Limb (tissue), 2 donors: Measurements from ENCODE around the gene RNF126.
"Not testable (repeated sequence)": the region's sequence is repeated elsewhere in the genome, so short reads cannot be mapped to it uniquely, and the experiment has no call there.

ENCODE experiments used
- DNase-seq, 2 donors: peaks; one replicate each; pipeline ENCODE4 v3.0.0-alpha.2; 2016; ENCODE audit errors: extremely low spot score in 2 of 2

Gene RNF126

DNA sequence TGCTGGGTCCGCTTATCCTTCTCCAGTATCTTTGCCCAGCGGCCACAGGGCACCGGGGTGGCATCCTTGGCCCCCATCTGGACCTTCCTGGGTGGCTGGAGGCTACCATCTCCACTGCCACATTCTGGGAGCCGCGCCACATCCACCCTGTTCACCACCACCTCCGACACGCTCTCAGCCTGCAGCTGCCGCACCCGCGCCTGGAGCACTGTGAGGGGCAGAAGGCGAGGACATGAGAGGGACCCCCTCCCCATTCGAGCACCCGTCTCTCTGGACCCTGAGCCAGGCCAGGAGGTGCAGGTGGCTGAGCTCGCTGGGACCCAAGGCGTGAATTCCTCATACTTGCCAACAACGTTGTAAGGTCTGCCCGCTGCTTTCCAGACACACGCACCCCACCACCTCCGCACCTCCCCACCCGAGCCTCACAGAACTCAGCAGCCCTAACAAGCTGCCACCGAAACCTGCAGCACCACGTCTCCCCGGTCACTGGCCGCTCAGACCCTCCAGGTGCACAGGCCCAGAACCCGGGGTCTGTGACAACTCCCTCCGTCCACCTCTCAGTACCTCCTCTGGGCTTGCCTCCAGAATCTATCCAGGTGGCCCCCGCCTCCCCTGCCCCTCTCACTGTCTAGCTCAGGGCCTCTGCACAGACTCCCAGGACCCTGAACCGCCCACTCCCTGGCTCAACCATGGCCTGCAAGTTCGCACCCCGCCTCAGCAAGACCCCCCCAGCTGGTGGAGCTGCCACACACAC is 32.9 kb downstream of the RNF126 start:
- DNase-seq: no peak

GRCh38 chr19:629515-629914 is 33.5 kb downstream of the RNF126 start:
- not testable (repeated sequence) for DNase-seq

DNA sequence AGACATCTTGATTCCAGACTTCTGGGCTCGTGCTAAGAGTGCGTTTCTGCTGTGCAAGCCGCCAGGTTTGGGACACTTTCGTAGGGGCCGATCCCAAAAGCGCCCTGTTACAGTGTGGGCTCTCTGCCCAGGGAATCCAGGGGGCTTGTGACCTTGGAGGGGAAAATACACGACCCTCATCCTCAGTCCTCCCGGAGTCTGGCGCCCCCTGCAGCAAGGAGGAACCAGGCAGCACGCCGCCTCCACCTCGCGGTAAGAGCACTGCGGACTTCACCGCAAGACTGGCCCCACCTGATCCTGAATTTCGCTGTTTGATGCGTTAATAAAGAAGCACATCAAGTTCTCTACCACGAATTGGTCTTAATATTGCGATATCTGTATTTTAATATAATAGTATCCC is 34.8 kb downstream of the RNF126 start:
- DNase-seq: no peak

DNA sequence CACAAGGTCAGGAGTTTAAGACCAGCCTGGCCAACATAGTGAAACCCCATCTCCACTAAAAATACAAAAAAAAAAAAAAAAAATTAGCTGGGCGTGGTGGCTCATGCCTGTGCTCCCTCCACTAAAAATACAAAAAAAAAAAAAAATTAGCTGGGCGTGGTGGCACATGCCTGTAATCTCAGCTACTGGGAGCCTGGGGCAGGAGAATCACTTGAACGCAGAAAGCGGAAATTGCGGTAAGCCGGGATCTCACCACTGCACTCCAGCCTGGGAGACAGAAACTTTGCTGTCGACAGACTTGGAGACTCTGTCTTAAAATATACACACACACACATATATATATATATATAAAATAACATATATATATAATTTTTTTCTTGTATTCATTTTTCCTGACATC is 36.4 kb downstream of the RNF126 start:
- not testable (repeated sequence) for DNase-seq

DNA sequence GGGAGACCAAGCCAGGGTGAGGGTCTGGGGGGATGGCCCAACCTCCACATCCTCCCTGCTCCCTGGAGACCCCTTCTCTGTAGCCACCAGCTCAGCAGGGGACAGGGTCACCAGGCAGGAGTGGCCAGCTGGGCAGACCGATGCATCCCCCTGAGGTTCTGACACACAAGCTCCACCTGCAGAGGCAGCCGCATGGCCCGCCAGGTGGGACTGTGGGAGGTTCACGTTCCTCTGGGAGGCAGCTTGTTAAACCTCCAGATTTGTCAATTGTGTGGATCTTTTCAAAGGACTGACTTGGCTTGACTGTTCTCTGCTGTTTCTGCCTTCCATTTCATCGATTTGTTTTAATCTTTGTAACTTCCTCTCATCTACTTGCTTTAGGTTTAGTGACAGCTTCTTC is 37.8 kb downstream of the RNF126 start:
- no peak for DNase-seq

DNA sequence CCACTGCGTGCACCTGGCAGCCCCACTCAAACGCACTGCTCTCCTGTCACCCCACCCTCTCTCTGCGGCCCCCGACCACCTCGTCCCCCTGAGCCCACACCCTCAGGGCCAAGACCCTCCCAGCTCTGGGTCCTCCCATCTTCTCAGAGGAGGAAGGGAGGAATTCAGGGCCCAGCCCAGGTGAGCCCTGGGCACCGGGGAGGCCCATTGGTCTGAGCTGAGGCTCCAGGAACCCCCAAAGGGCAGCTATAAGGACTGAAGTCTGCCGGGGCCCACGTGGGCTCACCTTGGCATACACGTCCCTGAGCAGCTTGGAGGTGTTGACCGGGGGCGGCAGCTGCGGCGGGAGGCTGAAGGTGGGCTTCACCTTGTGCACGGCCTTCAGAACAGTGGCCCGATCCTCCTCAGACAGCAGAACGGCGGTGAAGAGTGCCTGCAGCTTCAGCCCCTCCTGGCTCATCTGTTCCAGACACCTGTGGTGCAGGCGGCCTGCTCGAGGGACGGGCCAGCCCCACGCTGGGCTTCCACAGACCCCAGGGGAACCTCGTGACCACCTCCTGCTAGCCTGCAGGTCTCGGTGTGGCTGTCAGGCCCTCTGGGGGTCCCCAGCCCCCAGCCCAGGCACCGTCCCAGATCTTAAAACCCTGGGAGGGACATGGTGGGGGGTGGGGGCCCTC is 38.4 kb downstream of the RNF126 start:
- no peak for DNase-seq

- no peak for DNase-seq
These were observed 39.0 kb downstream of the RNF126 start for GRCh38 chr19:623974-624373.

DNA sequence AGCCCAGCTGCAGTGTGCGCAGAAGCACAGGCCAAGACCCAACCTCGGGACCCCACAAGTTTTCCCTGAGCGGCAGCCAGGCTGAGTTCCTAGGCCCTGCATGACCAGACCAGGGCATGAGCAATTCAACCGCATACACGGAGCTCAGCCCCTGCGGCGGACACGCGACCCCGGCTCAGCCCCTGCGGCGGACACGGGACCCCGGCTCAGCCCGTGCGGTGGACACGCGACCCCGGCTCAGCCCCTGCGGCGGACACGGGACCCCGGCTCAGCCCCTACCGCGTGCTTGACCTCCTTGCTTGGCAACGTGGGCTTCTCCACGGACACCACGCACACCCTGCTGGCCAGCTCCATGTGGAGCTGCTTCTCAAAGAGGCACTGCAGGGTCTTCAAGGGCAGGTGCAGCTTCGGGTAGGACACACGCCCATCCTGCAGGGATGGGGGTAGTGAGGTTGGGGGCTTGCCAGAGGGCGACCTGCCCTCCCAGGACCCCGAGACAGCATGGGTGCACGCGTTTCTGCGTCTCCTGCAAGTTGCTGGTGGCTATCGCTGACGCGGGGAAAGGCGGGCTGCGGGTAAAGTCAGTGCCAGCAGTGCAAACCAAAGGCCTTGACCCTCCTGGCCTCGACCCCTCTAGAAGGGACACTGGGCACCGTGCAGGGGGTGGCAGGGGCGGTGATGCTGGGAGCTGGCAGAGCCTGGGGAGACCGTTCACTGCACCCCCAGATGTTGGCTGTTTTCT is 39.7 kb downstream of the RNF126 start:
- DNase-seq: no peak

- DNase-seq: no peak
These were observed 40.3 kb downstream of the RNF126 start for GRCh38 chr19:622666-623065.

DNA sequence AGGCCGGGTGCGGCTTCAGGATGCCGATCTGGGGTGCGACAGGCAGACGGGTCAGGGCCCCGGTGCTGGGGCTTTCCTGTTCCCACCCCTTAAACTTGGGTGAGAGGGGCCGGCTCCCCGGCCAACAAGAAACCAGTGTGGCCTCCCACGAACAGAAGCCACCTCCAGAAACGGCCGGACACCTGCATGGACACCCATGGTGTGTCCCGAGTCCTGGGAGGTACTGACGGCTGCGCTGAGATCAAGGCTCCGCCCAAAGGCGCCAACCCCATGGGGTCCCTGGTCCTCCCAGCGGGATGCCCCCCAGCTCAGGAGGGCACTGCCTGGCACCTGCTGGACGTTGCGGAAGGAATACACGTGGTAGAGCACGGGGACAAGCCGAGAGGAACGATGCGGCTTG is 41.2 kb downstream of the RNF126 start:
- DNase-seq: no peak

DNA sequence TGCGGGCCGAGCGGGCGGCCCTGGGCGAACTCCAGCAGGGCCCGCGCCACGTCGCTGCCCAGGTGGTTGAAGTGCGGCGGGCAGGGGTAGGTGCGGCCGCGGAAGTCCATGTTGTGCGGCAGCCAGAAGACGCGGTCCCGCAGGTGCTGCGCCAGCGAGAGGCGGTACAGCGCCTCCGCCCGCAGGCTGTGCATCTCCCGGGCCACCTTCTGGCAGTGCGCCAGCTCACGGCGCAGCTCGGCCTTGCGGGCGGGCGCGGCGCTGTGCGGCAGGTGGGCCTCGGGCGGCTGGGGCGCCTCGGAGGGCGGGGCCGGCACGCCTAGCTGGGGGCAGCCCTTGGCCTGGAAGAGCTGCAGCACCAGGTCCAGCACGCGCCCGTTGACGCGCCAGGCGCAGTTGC is 41.8 kb downstream of the RNF126 start:
- not testable (repeated sequence) for DNase-seq

DNA sequence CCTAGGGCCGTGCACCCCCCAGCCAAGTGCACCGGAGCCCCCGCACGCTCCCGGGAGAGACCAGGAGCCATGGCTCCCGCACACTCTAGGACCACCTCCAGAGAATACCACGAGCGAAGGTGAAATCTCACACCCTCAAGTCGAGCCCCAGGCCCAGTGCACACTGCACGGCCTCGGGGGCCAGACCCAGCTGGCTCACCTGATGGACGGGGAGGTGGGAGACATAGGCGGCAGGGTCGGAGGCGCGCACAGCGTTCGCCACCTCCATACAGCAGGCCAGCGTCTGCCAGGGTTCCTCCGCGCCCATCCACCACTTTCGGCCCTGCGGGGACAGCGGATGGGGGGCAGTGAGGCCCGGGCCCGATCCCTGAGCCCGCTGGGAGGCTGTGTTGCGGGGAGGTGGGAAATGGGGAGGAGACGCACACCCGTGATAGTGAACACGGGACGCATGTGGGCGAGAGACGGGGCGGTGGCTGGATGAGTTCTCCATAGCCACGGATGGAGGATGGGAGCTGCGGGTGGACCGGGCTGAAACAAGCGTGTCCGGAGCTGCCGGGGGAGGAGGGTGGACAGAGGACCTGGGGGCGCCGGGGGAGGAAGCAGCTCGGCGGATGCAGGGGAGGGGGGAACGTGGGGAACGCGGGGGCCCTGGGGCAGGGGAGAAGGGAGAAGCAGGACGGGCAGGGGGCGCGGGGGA is 42.7 kb downstream of the RNF126 start:
- no peak for DNase-seq

DNA sequence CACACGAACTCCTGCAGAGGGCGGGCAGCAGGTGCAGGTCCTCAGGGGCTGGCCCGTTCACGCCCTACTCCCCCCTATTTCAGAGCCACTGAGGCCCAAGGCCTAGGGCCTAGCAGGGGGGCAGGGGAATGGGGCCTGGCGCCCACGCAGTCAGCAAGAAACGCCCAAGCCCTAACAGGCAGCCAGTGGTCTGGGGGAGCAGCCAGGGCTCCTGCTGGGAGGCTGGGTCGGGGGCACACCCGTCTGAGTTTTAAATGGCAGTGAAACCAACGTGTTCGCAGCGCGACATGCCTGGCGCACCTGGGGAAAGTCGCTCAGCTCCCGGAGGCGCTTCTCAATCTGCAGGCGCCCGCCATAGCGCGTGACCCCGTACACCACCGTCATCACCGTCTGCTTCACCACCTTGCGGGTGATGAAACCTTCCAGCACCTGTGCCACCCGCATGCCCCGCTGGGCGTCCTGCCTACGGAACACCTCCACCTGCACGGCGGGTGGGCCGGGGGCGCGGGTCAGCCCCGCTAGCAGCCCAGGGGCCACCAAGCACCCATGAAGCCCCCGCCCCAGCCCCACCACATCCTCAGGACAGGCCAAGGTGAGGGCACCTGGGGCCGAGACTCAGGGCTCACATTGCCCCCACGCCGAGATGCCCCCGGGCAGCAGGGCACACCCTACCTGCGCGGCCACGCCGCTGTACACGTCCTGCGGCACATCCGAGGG is 43.6 kb downstream of the RNF126 start:
- DNase-seq: no peak

- DNase-seq: no peak
These were observed 44.2 kb downstream of the RNF126 start for GRCh38 chr19:618674-619285.

- DNase-seq: no peak
These were observed 44.8 kb downstream of the RNF126 start for GRCh38 chr19:618247-618619.

DNA sequence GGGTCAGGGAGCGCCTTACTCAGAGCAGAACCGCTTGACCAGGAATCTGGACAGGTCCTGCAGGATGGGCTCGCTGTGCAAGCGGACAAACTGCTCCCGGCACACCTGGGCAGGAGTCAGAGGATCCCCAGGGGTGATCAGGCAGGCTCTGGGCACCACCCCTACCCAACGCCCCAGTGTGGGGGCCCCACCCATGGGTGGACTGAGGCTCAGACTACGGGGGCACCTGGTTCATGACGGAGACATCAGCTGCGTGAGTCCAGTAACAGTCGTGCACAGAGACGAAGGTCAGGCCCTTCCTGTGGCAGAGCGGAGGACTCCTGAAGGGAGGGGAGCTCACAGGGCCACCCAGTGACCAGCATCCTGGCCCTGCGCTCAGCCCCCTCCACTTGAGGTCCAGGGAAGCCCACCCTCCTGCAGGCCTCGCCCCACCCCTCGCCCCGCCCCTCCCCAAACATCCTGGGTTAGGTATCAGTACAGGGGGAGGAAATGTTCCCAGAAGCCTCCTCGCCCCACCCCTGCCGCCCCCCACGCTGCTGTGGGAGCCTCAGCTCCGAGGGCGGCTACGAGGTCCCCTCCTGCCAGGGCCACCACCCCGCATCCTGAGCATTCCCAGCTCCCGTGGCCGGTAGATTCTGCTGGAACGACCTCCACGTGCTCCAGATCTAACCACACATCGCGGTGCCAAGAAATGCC is 45.3 kb downstream of the RNF126 start:
- DNase-seq: no peak

DNA sequence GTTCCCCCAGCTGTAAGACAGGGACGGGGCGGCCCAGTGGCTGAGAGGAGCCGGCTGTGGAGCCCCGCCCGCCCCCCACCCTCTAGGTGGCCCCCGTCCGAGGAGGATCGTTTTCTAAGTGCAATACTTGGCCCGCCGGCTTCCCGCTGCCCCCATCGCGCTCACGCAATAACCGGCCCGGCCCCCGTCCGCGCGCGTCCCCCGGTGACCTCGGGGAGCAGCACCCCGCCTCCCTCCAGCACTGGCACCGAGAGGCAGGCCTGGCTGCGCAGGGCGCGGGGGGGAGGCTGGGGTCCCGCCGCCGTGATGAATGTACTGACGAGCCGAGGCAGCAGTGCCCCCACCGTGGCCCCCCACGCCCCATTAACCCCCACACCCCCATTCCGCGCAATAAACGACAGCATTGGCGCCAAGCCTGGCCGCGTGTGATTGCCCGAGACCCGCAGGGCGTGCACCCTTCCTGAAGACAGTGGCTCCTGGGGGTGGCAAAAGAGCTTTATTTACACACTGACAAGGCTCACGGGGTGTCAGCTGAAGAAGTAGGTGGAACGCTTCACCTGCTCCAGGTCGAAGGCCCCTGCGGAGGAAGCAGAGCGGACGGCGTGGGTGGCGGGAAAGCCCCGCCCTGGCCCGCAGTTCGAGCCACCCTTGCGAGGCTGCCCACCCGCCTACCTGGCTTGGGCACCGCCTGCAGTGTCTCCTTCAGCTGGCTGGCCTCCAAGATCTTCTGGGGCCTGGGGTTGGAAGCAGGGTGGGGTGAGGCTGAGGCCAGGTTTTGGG is 46.1 kb downstream of the RNF126 start:
- no peak for DNase-seq

- no peak for DNase-seq
These were observed 46.8 kb downstream of the RNF126 start for GRCh38 chr19:616062-616700.

GRCh38 chr19:615619-616018 is 47.4 kb downstream of the RNF126 start:
- DNase-seq: no peak
